Activated CD4-positive, CD25-positive, alpha-beta regulatory T cell (primary cell): ENCODE results near the gene CABLES1.
A peak's percentile ranks its signal among the peaks of the same experiment; 100 is the strongest.
"Not testable (repeated sequence)": the region's sequence is repeated elsewhere in the genome, so short reads cannot be mapped to it uniquely, and the experiment has no call there.

Source experiments
- DNase-seq, 4 experiments: peaks; one replicate each; lab custom pipeline; 2025; lab: John Stamatoyannopoulos, UW

CABLES1 gene, protein sequence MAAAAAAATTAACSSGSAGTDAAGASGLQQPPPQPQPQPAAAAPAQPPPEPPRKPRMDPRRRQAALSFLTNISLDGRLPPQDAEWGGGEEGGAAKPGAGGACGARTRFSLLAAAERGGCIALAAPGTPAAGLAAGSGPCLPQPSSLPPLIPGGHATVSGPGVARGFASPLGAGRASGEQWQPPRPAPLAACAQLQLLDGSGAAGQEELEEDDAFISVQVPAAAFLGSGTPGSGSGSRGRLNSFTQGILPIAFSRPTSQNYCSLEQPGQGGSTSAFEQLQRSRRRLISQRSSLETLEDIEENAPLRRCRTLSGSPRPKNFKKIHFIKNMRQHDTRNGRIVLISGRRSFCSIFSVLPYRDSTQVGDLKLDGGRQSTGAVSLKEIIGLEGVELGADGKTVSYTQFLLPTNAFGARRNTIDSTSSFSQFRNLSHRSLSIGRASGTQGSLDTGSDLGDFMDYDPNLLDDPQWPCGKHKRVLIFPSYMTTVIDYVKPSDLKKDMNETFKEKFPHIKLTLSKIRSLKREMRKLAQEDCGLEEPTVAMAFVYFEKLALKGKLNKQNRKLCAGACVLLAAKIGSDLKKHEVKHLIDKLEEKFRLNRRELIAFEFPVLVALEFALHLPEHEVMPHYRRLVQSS

DNA sequence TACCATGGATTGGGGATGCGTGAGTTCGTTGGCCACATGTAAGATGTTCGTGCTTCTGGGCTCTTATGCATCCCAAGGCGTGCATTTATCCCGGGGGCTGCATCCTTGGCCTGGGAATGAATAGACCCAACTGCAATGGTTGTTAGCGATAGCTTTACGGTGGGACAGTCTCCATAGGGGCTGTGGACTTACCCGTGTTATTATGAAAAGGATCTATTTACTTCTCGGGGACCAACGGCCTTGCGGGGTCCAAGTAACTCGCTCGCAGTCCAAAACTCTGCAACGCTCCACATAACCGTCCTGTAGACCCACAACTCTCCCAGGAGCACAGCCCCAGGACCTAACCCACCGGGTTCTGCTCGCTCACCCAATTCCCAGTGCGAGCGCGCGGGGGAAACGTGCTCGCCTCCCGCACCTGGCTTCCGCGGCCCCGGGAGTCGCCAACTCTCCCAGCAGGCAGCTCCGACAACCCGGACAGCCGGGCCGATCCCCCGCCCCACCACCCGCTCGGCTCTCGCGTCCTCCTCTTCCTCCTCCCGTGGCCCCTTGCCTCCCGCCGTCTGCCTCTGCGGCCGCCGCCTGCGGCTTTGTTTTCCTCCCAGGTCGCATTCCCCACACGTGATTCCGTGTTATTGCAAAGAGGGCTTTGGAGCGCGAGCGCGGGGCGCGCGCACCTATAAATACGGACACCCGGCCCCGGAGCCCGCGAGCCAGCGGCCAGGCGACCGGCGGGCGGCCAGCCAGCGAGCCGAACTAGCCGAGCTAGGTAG is at the start of gene CABLES1:
Gene CABLES1, plus strand, starts transcription at position 706 of the 770 bp plus-strand sequence. CDS start 278 bp downstream, outside the sequence.
- peak in 1 of 4 experiments; percentile 4 for DNase-seq

DNA sequence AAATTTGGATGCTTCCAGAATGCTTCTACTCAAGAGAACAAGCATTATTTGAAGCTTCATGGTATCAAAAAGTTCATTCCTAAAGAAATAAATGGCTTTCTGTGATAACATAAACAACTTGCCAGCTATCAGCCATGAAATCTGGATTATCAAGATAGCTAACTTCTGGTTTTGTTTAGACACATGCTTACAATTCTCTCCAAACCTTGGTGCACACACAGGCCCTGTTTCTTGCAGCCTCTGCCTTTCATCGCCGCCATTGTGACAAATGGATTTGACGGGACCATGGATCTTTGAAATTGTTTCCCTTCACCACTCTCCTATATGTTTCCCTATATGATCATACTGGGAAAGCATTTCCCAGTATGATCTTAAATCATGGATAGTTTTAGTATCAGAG is 47.9 kb upstream of the CABLES1 start:
- no peak for DNase-seq

DNA sequence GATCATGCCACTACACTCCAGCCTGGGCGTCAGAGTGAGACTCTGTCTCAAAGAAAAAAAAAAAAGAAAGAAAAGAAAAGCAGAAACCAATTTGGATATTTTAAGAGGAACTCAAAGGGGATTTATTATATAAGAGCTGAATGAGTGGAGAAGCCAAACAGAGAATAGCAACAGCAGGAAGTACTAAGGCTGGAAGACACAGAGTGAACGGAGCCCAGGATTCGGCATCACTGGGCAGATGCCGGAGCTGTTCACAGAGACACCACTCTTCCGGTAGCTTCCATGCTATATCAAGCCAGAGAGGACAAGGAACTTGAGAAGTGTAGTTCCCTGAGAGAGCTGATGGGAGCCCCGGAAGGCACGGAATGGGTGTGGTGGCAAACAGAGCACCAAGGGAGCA is 47.0 kb upstream of the CABLES1 start:
- no peak for DNase-seq

DNA sequence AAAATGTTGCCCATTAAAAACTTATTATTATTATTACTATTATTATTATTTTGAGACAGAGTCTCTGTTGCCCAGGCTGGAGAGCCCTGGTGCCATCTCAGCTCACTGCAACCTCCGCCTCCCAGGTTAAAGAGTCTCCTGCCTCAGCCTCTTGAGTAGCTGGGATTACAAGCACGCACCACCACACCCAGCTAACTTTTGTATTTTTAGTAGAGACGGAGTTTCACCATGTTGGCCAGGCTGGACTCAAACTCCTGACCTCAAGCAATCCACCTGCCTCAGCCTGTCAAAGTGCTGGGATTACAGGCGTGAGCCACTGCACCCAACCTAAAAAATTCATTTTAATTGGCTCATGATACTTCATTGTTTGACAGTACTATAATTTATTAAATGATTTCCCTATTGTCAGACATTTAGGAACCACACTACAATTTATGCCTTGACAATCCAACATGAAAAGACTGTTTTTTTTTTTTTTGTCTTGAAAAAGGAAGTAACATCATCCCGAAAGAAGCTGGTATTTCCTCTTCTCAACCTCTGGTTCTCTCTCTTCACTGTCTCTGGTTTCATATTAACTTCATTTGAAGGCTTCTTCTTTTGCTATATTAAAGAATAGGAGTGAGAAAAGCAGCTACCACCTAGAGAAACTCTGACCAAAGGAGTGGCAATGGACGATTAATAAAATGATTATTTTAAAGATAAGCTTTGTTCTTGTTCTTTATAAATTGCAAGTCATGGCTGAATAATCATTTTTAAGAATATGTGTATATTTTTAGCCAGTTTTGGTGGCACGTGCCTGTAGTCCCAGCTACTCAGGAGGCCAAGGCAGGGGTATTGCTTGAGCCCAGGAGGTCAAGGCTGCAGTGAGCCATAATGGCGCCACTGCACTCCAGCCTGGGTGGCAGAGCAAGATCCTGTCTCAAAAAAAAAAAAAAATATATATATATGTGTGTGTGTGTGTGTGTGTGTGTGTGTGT is 44.0 kb upstream of the CABLES1 start:
- not testable (repeated sequence) for DNase-seq

DNA sequence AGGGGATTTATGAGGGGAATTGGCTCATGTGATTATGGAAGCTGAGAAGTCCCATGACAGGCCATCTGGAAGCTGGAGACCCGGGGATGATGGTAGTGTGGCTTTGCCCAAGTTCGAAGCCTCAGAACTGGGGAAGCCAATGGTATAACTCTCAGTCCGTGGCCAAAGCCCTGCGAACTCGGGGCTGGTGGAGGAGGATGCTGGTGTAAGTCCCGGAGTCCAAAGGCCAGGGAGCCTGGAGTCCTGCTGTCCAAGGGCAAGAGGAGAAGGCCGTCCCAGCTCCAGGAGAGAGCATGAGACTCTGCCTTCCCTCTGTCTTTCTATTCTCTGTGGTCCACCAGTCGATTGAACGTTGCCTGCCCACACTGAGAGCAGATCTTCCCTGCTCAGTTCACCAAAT is 43.2 kb upstream of the CABLES1 start:
- DNase-seq, result no peak

DNA sequence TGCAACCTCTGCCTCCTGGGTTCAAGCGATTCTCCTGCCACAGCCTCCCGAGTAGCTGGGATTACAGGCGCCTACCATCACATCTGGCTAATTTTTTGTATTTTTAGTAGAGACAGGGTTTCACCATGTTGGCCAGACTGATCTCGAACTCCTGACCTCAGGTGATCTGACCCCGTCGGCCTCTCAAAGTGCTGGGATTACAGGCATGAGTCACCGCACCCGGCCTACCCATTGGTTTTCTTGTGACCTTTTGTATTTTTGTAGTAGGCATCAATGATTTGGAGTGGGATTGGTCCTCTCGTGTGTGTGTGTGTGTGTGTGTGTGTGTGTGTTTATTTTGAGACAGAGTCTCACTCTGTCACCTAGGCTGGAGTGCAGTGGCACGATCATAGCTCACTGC is 42.2 kb upstream of the CABLES1 start:
- DNase-seq, result not testable (repeated sequence)

DNA sequence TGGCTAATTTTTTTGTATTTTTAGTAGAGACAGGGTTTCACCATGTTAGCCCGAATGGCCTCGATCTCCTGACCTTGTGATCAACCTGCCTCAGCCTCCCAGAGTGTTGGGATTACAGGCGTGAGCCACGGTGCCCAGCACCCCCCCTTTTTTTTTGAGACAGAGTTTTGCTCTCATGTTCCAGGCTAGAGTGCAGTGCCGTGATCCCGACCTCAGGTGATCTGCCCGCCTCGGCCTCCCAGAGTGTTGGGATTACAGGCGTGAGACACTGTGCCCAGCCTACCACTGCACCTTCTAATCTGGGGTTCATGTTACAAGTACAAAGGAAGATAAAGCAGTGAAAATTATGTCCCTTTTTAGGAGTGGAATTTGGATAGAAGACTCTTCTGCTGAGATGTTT is 41.5 kb upstream of the CABLES1 start:
- no peak for DNase-seq

DNA sequence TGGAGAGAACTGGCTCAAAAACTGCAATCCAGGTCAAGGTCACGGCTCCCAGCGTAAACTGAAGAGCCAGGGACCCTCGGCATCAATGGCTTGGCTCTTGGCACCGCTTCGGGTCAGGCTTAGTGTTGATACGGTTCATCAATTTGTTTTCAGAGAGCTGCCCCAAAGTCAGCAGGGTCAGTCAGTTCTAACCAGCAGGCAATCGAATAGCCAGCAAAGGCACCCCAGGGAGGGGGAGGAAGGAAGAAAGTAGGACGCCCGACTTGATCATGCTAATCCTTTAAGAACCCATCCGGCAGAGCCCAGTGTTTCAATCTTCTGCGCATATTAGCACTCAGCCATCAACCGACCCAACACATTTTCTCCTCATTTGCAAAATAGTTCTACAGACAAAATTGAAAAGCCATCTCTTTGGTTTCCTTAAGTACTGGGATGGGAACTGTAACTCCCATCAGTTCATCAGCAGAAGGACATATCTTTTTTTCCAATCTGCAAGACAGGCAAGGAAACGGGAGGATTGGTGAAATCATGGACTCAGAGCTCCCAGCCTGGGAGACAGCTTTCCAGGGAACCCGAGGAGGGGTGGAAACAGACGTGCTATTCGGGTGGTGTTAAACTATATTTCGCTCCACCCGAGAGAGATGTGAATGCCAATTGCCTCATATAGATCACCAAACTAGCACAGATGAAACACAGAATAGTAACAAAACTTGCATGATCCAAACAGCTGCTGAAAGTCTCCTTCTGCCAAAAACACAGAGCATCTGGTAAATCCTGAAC is 40.7 kb upstream of the CABLES1 start:
- DNase-seq, result no peak

DNA sequence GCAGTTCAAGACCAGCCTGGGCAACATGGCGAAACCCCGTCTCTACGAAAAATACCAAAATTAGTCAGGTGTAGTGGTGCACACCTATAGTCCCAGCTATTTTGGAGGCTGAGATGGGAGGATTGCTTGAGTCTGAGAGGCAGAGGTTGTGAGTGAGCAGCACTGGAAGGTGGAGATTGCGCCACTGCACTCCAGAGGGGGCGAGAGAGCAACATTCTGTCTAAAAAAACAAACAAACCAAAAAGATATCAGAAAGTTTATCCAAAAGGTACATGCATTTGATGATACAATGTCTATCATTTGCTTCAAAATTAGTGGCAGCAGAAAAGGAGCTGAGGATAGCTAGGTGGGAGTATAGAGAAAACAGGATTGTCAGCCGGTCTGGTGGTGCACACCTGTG is 39.8 kb upstream of the CABLES1 start:
- DNase-seq, result no peak

DNA sequence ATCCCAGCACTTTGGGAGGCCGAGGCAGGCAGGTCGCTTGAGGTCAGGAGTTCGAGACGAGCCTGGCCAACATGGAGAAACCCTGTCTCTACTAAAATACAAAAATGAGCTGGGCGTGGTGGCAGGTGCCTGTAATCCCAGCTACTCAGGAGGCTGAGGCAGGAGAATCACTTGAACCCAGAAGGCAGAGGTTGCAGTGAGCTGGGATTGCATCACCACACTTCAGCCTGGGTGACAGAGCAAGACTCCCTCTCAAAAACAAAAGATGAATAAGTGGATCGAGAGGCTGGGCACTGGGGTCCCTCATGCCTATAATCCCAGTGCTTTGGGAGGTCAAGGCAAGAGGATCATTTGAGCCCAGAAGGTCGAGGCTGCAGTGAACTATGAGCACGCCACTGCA is 38.3 kb upstream of the CABLES1 start:
- not testable (repeated sequence) for DNase-seq

DNA sequence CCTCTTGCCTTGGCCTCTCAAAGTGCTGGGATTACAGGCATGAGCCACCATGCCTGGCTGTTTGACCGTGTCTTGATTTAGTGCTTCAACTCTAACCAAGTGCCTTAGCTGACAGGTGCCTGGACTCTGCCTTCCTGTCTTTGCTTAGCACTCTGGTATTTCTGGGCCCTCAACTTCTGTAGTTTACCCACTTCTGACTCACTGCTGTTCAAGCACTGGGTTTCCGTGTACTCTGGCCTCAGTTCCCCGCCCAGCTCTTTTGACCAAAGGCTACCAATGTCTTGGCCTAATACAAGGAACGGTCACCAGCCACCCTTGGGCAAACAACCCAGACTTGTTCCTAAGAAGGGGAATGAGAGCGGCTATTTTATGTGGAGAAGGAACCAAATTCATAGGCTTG is 35.7 kb upstream of the CABLES1 start:
- no peak for DNase-seq

DNA sequence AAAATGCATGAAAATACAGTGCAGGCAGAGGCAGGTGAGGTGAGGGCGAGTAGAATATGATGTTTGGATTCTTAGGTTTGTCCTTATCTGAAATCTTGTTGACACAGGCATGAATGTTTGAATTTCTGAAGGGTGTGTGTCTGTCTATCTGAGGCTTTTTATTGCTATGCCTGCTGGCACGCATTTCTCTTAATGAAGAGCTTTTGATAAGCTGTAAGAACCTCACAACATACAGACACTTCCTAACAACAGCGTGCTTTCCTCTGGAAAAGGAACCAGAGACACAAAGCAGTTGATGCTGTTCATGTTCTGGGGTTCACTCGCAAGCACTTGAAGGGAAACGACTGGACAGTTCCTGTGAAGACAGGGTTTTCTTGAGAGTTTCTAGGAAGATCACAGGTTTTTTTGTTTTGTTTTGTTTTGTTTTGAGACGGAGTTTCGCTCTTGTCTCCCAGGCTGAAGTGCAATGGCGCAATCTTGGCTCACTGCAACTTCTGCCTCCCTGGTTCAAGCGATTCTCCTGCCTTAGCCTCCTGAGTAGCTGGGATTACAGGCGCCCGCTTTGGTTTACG is 33.3 kb upstream of the CABLES1 start:
- no peak for DNase-seq

DNA sequence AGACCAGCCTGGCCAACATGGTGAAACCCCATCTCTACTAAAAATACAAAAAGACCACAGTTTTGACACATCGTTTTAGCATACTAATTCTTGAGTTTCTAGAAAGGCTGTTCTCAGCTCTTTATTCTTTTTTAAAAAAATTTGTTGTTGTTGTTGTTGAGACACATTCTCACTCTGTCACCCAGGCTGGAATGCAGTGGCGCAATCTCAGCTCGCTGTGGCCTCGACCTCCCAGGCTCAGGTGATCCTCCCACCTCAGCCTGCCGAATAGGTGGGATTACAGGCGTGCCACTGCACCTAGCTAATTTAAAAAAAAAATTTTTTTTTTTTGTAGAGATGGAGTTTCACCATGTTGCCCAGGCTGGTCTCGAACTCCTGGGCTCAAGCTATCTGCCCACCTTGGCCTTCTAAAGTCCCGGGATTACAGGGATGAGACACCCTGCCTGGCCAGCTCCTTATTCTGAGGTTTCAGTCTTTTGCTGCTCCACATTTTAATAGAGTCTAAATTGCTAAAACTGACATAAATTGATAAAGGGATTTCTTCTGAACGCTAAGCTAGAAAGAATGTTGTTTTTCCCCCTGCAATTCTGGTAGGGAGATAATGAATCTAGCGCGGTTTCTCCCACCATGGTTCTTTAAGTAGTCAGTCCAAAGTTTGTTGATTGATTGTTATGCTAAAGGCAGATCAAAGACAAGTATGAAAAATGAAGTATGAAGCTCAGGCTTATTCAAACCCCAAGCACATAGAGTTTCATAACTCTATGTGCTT is 32.6 kb upstream of the CABLES1 start:
- DNase-seq, result no peak

DNA sequence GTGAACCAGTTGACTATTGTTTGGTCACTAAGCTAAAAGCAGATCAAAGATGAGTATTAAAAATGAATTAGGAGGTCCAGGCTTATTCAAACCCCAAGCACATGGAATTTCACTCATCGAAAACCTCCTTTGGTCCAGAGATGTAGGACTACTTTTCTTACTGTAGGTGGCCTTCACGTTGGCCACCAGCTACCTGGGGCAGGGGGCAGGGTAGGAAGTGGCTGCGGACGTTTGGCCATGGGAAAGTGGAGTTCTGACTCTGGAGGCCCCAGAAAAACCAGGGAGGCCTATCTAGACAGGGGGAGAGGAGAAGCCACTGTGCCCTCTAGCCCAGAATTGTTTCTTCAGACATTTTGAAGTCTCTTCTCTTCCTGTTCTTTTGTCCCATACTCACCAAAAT is 31.8 kb upstream of the CABLES1 start:
- no peak for DNase-seq

DNA sequence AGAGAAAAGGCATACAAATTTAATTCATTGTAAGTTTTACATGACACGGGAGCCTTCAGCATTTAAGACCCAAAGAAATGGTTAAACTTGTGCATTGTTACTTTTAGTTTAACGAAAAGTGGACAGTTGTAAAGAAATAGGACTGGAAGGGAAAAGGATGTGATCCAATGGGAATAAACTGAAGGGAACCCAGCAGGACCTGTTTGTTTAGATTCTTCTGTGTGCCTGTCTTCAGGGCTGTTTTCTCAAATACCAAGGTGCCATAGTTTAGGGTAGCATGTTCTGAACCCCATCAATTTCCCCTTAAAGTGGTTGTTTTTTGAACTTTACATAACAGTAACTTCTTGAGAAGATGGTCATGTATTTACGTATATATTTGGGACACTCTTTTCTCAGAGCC is 30.3 kb upstream of the CABLES1 start:
- no peak for DNase-seq

DNA sequence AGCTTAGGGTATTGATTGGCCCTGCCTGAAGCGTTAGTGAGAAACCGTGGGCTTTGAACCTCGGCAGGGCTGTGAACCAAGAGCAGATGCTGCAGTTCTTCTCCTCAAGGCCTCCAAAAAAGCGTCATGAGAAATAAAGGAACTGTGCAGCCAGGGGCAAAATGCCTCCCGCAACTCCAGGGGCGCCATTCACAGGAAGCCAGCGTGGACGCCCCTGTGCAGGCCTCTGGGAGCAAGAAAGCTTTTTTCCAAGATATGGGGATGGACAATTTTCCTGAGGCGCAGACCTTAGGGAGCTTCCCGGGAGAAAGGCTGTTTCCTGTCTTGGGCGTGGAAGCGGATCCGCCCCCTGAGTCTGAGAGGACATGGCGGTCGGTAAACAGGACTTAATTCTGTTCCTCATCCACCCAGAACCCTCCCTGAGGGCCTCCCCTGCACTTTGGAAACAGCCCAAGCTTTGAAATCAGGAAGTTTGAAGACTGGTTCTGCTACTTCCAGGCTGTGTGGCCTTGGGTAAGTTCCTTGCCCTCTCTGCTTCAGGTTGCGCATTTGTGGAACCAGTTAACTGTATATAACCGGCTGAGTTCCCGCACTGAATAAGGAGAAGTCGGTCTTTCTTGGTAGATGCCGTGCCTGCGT is 29.6 kb upstream of the CABLES1 start:
- DNase-seq, result no peak

DNA sequence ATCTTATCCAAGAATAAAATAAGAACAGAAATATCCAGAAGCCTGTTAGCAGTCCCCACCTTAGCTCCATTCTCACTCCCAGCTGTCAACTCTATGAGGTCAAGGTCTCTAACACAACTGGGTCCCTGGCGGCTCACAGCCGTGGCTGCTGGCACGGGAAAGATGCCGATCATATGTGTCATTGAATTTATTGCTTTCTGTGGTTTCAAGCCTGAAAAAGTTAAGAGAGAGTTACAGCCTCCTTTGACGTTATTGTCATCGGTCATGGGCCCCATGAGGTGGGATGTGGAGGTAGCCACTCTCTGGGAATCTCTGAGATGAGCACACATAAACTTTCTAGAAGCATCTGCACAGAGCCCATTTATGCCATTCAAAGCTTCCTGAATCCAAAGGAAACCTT is 28.7 kb upstream of the CABLES1 start:
- DNase-seq, result no peak

DNA sequence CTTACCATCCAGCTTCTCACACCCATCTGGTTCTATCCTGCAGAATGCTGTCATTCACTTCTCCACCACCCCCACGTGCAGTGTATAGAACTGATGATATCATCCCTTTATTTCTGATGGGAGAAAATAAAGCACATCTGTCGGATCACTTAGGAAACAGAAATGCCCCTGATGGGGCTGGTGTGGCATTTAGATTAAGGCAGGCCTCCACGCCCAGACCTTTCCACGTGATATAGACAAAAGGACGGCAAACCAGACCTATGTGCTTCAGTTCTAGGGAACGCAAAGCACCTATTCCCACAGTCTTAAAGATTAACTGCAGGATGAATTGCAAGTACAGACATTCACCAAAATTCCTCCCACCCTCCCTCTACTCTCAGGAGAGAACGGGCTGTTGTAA is 27.6 kb upstream of the CABLES1 start:
- DNase-seq, result no peak

DNA sequence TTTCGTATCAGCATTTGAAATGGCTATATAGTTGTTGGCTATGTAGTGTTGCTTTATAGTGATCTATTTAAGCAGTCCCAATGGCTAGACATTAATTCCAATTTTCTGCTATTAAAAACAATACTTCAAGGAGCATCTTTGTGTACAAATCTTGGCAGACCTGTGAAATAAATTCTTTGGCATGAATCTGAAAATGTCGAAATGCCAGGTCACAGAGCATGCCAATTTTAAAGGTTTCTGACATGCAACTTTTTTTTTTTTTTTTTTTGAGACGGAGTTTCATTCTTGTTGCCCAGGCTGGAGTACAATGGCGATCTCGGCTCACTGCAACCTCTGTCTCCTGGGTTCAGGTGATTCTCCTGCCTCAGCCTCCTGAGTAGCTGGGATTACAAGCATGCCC is 26.8 kb upstream of the CABLES1 start:
- no peak for DNase-seq
